OCI-LY3 (cell line): Measurements from ENCODE around the gene BMAL1.

ENCODE experiments used
- H2AFZ ChIP-seq: fragments of 200-600, 300-600 bp; shearing (Covaris generic); 2 replicates; pipeline ENCODE4 v1.6.0; 2014; ENCODE audit warnings: antibody characterized with exemption, low read depth, low read length
- H3K27ac ChIP-seq: fragments of 200-600, 300-600 bp; sonication (generic); 2 replicates; pipeline ENCODE4 v1.5.1; 2014; ENCODE audit warnings: mild to moderate bottlenecking, low read length, moderate library complexity, mixed read lengths
- H3K27me3 ChIP-seq: fragments of 200-600, 300-600 bp; sonication (generic); 2 replicates; pipeline ENCODE4 v1.6.1; 2014; ENCODE audit warnings: low read depth, low read length, mixed read lengths
- H3K36me3 ChIP-seq: fragments of 200-600, 300-600 bp; sonication (generic); replicated peaks from 2 replicates; pipeline ENCODE3; 2014; ENCODE audit warnings: low read depth, low read length, mixed read lengths
- H3K4me1 ChIP-seq: fragments of 300-600, 200-600 bp; sonication (generic); 2 replicates; pipeline ENCODE4 v1.6.1; 2014; ENCODE audit warnings: low read length, mixed read lengths
- H3K4me2 ChIP-seq: fragments of 200-600, 300-600 bp; sonication (generic); 2 replicates; pipeline ENCODE4 v1.6.1; 2014; ENCODE audit warnings: low read length, mixed read lengths
- H3K4me3 ChIP-seq: fragments of 300-600, 200-600 bp; sonication (generic); 2 replicates; pipeline ENCODE4 v1.5.1; 2014; ENCODE audit warnings: antibody characterized with exemption, mild to moderate bottlenecking, low read length, moderate library complexity
- H3K79me2 ChIP-seq: fragments of 300-600, 200-600 bp; shearing (Covaris generic); 2 replicates; pipeline ENCODE4 v1.6.1; 2014; ENCODE audit warnings: mild to moderate bottlenecking, low read length, mixed read lengths
- H3K9ac ChIP-seq: fragments of 300-600, 200-600 bp; shearing (Covaris generic); 2 replicates; pipeline ENCODE4 v1.6.0; 2014; ENCODE audit warnings: mild to moderate bottlenecking, low read length, moderate library complexity
- H3K9me3 ChIP-seq: fragments of 200-600, 300-600 bp; shearing (Covaris generic); 2 replicates; pipeline ENCODE4 v1.6.1; 2014; ENCODE audit warnings: low read length, mixed read lengths; ENCODE audit not compliant: insufficient read depth
- H4K20me1 ChIP-seq: fragments of 200-600, 300-600 bp; sonication (generic); 2 replicates; pipeline ENCODE4 v1.6.1; 2016; ENCODE audit warnings: low read length, mixed read lengths; ENCODE audit not compliant: insufficient read depth
- CTCF ChIP-seq: fragments of 200-600, 300-600 bp; sonication (generic); IDR thresholded peaks from 2 replicates; pipeline ENCODE4 v1.5.1; 2014; ENCODE audit warnings: antibody characterized with exemption, low read length, low read depth
- EZH2phosphoT487 ChIP-seq: fragments of 200-600 bp; shearing (Covaris generic); IDR thresholded peaks from 2 replicates; pipeline ENCODE4 v1.6.1; 2018; ENCODE audit warnings: antibody characterized with exemption, mixed run types, low read depth

BMAL1 gene

DNA sequence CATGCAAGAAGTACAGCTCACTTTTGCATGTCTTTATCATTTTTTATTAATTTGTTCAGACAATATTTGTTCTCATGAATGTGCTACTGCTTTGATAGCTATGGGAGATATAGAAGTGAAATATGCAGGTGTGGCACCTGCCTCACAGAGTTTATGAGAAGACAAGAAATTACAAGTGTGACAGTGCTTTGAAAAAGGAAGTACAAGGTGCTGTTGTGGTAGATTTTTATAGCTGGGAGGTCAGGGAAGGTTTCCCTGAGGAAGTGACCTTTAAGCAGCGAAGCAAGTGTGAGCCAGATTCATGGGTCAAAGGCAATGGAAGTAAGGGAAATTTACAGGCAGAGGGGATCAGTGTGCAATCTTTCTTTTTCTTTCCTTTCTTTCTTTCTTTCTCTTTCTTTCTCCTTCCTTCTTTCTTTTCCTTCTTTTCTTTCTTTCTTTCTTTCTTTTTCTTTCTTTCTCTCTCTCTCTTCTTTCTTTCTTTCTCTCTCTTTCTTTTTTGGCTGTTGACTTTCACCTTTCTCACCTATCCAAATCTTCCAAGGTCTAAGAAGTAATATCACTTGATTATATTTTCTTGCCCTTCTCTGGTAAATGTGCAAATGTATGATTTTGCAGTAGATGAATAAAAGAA, 6.4 kb upstream of the BMAL1 start:
- Histone ChIP-seq H3K4me2 (no peak overlapping the region), H3K27ac (no peak overlapping the region), H3K9ac (no peak overlapping the region), H3K9me3 (no peaks in the 10 kb centered on the region), H3K4me3 (no peak overlapping the region), H3K36me3 (no peaks in the 10 kb centered on the region), H4K20me1 (no peaks in the 10 kb centered on the region), H3K4me1 (no peaks in the 10 kb centered on the region), H3K79me2 (no peaks in the 10 kb centered on the region), H2AFZ (no peak overlapping the region), H3K27me3 (peaks cover 33% of the 10 kb centered on the region)
- TF ChIP-seq EZH2phosphoT487 (no peak), CTCF (no peak)

- Histone ChIP-seq H3K36me3 (no peaks in the 10 kb centered on the region), H3K4me1 (no peaks in the 10 kb centered on the region), H4K20me1 (no peaks in the 10 kb centered on the region), H3K9me3 (no peaks in the 10 kb centered on the region), H3K4me2 (no peak overlapping the region), H2AFZ (no peak overlapping the region), H3K4me3 (no peak overlapping the region), H3K79me2 (no peaks in the 10 kb centered on the region), H3K27me3 (peaks cover 21% of the 10 kb centered on the region; the same call in 1 of the 2 replicates), H3K27ac (no peak overlapping the region), H3K9ac (no peak overlapping the region)
- no peak for TF ChIP-seq CTCF
Measured at GRCh38 chr11:13276454-13276831, 1.1 kb upstream of the BMAL1 start.

GRCh38 chr11:13276832-13277767, 490 bp upstream of the BMAL1 start:
- Histone ChIP-seq H3K27ac (no peak overlapping the region), H3K9ac (no peak overlapping the region), H3K79me2 (no peaks in the 10 kb centered on the region), H3K36me3 (no peaks in the 10 kb centered on the region), H3K4me3 (no peak overlapping the region), H4K20me1 (no peaks in the 10 kb centered on the region), H3K9me3 (no peaks in the 10 kb centered on the region), H3K4me2 (no peak overlapping the region), H3K4me1 (no peaks in the 10 kb centered on the region), H3K27me3 (peaks cover 19% of the 10 kb centered on the region; the same call in 1 of the 2 replicates), H2AFZ (no peak overlapping the region)
- TF ChIP-seq CTCF (no peak), EZH2phosphoT487 (no peak)

GRCh38 chr11:13278609-13279486, 1.3 kb downstream of the BMAL1 start:
- Histone ChIP-seq H3K27me3 (peaks cover 13% of the 10 kb centered on the region; the same call in 1 of the 2 replicates), H3K27ac (no peak overlapping the region), H3K9me3 (no peaks in the 10 kb centered on the region), H4K20me1 (no peaks in the 10 kb centered on the region), H3K36me3 (no peaks in the 10 kb centered on the region), H3K79me2 (no peaks in the 10 kb centered on the region), H3K4me1 (no peaks in the 10 kb centered on the region), H3K4me2 (no peak overlapping the region), H2AFZ (no peak overlapping the region), H3K4me3 (no peak overlapping the region), H3K9ac (no peak overlapping the region)
- TF ChIP-seq EZH2phosphoT487 (no peak), CTCF (no peak)
